ENCODE results near the gene TMEM167A. TPM values are rescaled to one million over a fixed set of nuclear protein-coding genes. Genes with fewer than 3 reads are reported as not detected.

The TMEM167A gene
- total and polyA plus RNA-seq, 2 donors (not counting 1 experiment from before 2014, with no cell fraction given), result 9.2 to 41.2 TPM

DNA sequence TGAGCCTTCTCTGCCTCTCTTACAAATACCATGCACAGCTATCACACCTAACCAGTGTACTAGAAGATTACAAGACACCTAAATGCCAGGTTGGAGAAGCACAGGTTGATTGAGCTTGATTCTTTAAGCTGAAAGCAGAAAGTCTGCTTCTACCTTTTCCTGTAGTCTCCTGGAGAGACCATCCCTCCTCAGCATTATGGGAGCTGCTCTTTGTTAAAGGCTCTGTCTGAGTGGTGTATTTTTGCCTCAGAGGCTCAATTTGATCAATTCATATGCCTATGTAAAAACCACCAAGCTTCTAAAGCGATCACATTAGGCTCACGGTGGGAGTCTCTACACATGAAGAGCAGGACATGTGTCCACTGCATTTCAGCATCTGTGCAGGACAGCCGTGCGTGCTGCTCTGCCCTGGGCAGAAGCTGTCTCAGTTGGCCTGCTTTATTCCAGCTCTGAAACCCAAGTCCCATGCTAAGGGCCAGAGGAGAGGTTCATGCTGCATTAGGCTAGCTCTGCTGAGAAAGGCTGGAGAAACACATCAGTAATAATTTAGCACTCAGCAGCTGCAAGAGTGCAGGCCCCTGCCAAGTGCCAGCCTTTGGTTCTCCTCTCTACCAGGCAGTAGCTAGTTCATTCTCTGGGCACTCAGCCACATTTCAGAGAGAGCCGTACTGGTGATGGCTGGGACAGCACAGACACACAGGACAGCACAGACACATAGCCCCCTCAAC lies 41.7 kb downstream of the TMEM167A start:
- Histone ChIP-seq H4K20me1 (ENCODE audit: control insufficient read depth, insufficient read depth, low read length, poor library complexity, severe bottlenecking) (no peaks in the 10 kb centered on the region), H3K79me2 (ENCODE audit: control insufficient read depth, insufficient read depth, low read length) (no peaks in the 10 kb centered on the region), H3K36me3 (replicated peaks in 1 of 2; ENCODE audit: control extremely low read depth in 1 of 2, control insufficient read depth in 1 of 2, extremely low read depth in 1 of 2, insufficient read depth in 2 of 2, low read length in 1 of 2) (no peaks in the 10 kb centered on the region), H3K4me1 (ENCODE audit: control insufficient read depth in 2 of 2, insufficient read depth in 2 of 2, low read length in 2 of 2) (no peaks in the 10 kb centered on the region), H3K9me3 (ENCODE audit: control extremely low read depth in 1 of 3, control insufficient read depth in 2 of 3, insufficient read depth in 1 of 3, low read length in 2 of 3) (no peaks in the 10 kb centered on the region), H2AFZ (ENCODE audit: insufficient read depth, low read depth, low read length, poor library complexity, severe bottlenecking) (no peak overlapping the region), H3K27me3 (replicated peaks in 1 of 4; ENCODE audit: control extremely low read depth in 1 of 4, control insufficient read depth in 3 of 4, insufficient read depth in 4 of 4, low read length in 3 of 4) (no peaks in the 10 kb centered on the region), H3K27ac (ENCODE audit: low read length in 2 of 2) (no peak overlapping the region), H3K9ac (ENCODE audit: low read length) (no peak overlapping the region), H3K4me3 (ENCODE audit: control extremely low read depth in 1 of 5, extremely low read depth in 1 of 5, insufficient read depth in 1 of 5, low read depth in 2 of 5, low read length in 4 of 5) (no peak overlapping the region), H3K4me2 (replicated peaks; ENCODE audit: low read depth, low read length, poor library complexity, severe bottlenecking) (no peak overlapping the region)
- Mint-ChIP-seq H3K27me3 (no peaks in the 10 kb centered on the region), H3K27ac (no peak overlapping the region), H3K4me3 (no peak overlapping the region), H3K9me3 (ENCODE audit: insufficient read depth) (no peaks in the 10 kb centered on the region), H3K4me1 (no peaks in the 10 kb centered on the region)
- intact Hi-C loops (cut with micrococcal nuclease), result no loop called here
- TF ChIP-seq CTCF (IDR thresholded peaks at IDR 0.05) (no peak), EZH2 (IDR thresholded peaks at IDR 0.05; ENCODE audit: borderline replicate concordance, insufficient read depth, low read depth, low read length, poor library complexity, severe bottlenecking) (no peak)
- ChIA-PET CTCF (no interaction called here), POLR2A (no interaction called here)
- WGBS (ENCODE audit: insufficient coverage), result 94% methylated on average over 4 of the region's 5 CpGs
- ATAC-seq (ENCODE audit: low read depth) (no peak), DNase-seq (no peak)

- POLR2A ChIA-PET, result no interaction called here
- Histone ChIP-seq H3K4me1 (ENCODE audit: control insufficient read depth in 2 of 2, insufficient read depth in 2 of 2, low read length in 2 of 2) (no peaks in the 10 kb centered on the region), H3K9ac (ENCODE audit: low read length) (no peak overlapping the region), H3K9me3 (ENCODE audit: control extremely low read depth in 1 of 3, control insufficient read depth in 2 of 3, insufficient read depth in 1 of 3, low read length in 2 of 3) (no peaks in the 10 kb centered on the region), H3K36me3 (replicated peaks in 1 of 2; ENCODE audit: control extremely low read depth in 1 of 2, control insufficient read depth in 1 of 2, extremely low read depth in 1 of 2, insufficient read depth in 2 of 2, low read length in 1 of 2) (no peaks in the 10 kb centered on the region), H4K20me1 (ENCODE audit: control insufficient read depth, insufficient read depth, low read length, poor library complexity, severe bottlenecking) (no peaks in the 10 kb centered on the region), H3K79me2 (ENCODE audit: control insufficient read depth, insufficient read depth, low read length) (no peaks in the 10 kb centered on the region), H3K4me2 (replicated peaks; ENCODE audit: low read depth, low read length, poor library complexity, severe bottlenecking) (no peak overlapping the region), H3K27ac (ENCODE audit: low read length in 2 of 2) (no peak overlapping the region), H3K4me3 (ENCODE audit: control extremely low read depth in 1 of 5, extremely low read depth in 1 of 5, insufficient read depth in 1 of 5, low read depth in 2 of 5, low read length in 4 of 5) (no peak overlapping the region), H3K27me3 (replicated peaks in 1 of 4; ENCODE audit: control extremely low read depth in 1 of 4, control insufficient read depth in 3 of 4, insufficient read depth in 4 of 4, low read length in 3 of 4) (no peaks in the 10 kb centered on the region), H2AFZ (ENCODE audit: insufficient read depth, low read depth, low read length, poor library complexity, severe bottlenecking) (no peak overlapping the region)
- H3K4me1 Mint-ChIP-seq, result no peaks in the 10 kb centered on the region
- no peak overlapping the region for H3K4me3 Mint-ChIP-seq
- no peak overlapping the region for H3K27ac Mint-ChIP-seq
- CTCF ChIA-PET, result no interaction called here
- no peaks in the 10 kb centered on the region for H3K27me3 Mint-ChIP-seq
- TF ChIP-seq EZH2 (IDR thresholded peaks at IDR 0.05; ENCODE audit: borderline replicate concordance, insufficient read depth, low read depth, low read length, poor library complexity, severe bottlenecking) (no peak), CTCF (IDR thresholded peaks at IDR 0.05) (no peak)
- DNase-seq (no peak), ATAC-seq (ENCODE audit: low read depth) (no peak)
- intact Hi-C loops (cut with micrococcal nuclease), result no loop called here
- no peaks in the 10 kb centered on the region for H3K9me3 Mint-ChIP-seq (ENCODE audit: insufficient read depth)
- no CpG with 5 or more reads among the region's 4 CpGs for WGBS (ENCODE audit: insufficient coverage)
These were observed 42.5 kb downstream of the TMEM167A start for GRCh38 chr5:83034528-83035207.
